ENCODE measurements around the gene IL21R.

Gene IL21R

GRCh38 chr16:27489906-27490305, 87.9 kb downstream of the IL21R start:
- no peak for DNase-seq
- no peak overlapping the region for H3K27ac ChIP-seq (ENCODE audit: low read length)
- H3K9me3 ChIP-seq (replicated peaks; ENCODE audit: insufficient read depth, low read length) = no peaks in the 10 kb centered on the region

GRCh38 chr16:27491894-27492587, 90.1 kb downstream of the IL21R start:
- TF ChIP-seq, protein P1, sequence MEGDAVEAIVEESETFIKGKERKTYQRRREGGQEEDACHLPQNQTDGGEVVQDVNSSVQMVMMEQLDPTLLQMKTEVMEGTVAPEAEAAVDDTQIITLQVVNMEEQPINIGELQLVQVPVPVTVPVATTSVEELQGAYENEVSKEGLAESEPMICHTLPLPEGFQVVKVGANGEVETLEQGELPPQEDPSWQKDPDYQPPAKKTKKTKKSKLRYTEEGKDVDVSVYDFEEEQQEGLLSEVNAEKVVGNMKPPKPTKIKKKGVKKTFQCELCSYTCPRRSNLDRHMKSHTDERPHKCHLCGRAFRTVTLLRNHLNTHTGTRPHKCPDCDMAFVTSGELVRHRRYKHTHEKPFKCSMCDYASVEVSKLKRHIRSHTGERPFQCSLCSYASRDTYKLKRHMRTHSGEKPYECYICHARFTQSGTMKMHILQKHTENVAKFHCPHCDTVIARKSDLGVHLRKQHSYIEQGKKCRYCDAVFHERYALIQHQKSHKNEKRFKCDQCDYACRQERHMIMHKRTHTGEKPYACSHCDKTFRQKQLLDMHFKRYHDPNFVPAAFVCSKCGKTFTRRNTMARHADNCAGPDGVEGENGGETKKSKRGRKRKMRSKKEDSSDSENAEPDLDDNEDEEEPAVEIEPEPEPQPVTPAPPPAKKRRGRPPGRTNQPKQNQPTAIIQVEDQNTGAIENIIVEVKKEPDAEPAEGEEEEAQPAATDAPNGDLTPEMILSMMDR (IDR thresholded peaks at IDR 0.05; ENCODE audit: low read length) = no peak
- TF ChIP-seq EZH2 (optimal IDR thresholded peaks at IDR 0.05; ENCODE audit: low read depth, low read length) (no peak), EZH2phosphoT487 (IDR thresholded peaks at IDR 0.05; ENCODE audit: low read length) (no peak)
- no peak for DNase-seq
- no peaks in the 10 kb centered on the region for H3K36me3 ChIP-seq (replicated peaks; ENCODE audit: insufficient read depth, low read length)

More at GRCh38 chr16:27489906-27490305, 87.9 kb downstream of the IL21R start:
- H2AFZ ChIP-seq (ENCODE audit: low read length) = no peak overlapping the region
- no peak overlapping the region for H3K4me3 ChIP-seq (ENCODE audit: low read length)
- H3K4me1 ChIP-seq (ENCODE audit: low read length) = no peaks in the 10 kb centered on the region
- no peaks in the 10 kb centered on the region for H3K9me2 ChIP-seq (replicated peaks; ENCODE audit: insufficient read depth, low read length)
- no peaks in the 10 kb centered on the region for H3K79me2 ChIP-seq (ENCODE audit: low read length)
- H3K36me3 ChIP-seq (replicated peaks; ENCODE audit: insufficient read depth, low read length) = no peaks in the 10 kb centered on the region
- no peaks in the 10 kb centered on the region for H3K27me3 ChIP-seq (replicated peaks; ENCODE audit: insufficient read depth, low read length)
- TF ChIP-seq EZH2 (optimal IDR thresholded peaks at IDR 0.05; ENCODE audit: low read depth, low read length) (no peak), EZH2phosphoT487 (IDR thresholded peaks at IDR 0.05; ENCODE audit: low read length) (no peak)
- TF ChIP-seq, protein P1 (IDR thresholded peaks at IDR 0.05; ENCODE audit: low read length) = no peak
- no peak overlapping the region for H3K9ac ChIP-seq (ENCODE audit: low read length)
- H4K20me1 ChIP-seq (ENCODE audit: insufficient read depth, low read length) = no peaks in the 10 kb centered on the region
- no peaks in the 10 kb centered on the region for H3F3A ChIP-seq (ENCODE audit: insufficient read depth, low read length)
- no peak overlapping the region for H3K4me2 ChIP-seq (ENCODE audit: low read depth, low read length)

DNA sequence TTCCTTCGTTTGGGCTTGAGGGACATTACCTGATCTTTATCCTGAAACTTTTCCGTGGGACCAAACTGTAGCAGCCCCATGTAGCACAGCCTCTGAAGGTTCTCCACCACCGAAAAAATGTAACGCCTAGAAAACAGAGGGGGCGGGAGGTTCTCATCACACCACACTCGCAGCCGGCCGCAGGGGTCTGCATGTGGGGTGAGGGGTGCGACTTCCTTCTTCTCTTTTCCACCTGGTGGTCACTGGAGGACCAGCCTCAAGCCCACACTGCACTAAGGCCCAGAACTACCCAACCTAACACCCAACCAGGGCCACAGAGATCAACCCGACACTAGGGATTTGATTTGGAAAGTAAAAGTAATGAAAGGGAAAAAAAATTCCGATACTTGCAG, 90.6 kb downstream of the IL21R start:
- TF ChIP-seq EZH2 (optimal IDR thresholded peaks at IDR 0.05; ENCODE audit: low read depth, low read length) (no peak), EZH2phosphoT487 (IDR thresholded peaks at IDR 0.05; ENCODE audit: low read length) (no peak)
- TF ChIP-seq, protein P1 (IDR thresholded peaks at IDR 0.05; ENCODE audit: low read length) = no peak
- no peak overlapping the region for H3K4me3 ChIP-seq (ENCODE audit: low read length)
- H3F3A ChIP-seq (ENCODE audit: insufficient read depth, low read length) = no peaks in the 10 kb centered on the region
- H4K20me1 ChIP-seq (ENCODE audit: insufficient read depth, low read length) = no peaks in the 10 kb centered on the region
- no peaks in the 10 kb centered on the region for H3K79me2 ChIP-seq (ENCODE audit: low read length)
- no peaks in the 10 kb centered on the region for H3K27me3 ChIP-seq (replicated peaks; ENCODE audit: insufficient read depth, low read length)
- H3K9ac ChIP-seq (ENCODE audit: low read length) = no peak overlapping the region
- no peaks in the 10 kb centered on the region for H3K4me1 ChIP-seq (ENCODE audit: low read length)
- H3K36me3 ChIP-seq (replicated peaks; ENCODE audit: insufficient read depth, low read length) = no peaks in the 10 kb centered on the region
- H3K27ac ChIP-seq (ENCODE audit: low read length) = no peak overlapping the region
- no peaks in the 10 kb centered on the region for H3K9me3 ChIP-seq (replicated peaks; ENCODE audit: insufficient read depth, low read length)
- no peaks in the 10 kb centered on the region for H3K9me2 ChIP-seq (replicated peaks; ENCODE audit: insufficient read depth, low read length)
- no peak for DNase-seq
- no peak overlapping the region for H3K4me2 ChIP-seq (ENCODE audit: low read depth, low read length)
- no peak overlapping the region for H2AFZ ChIP-seq (ENCODE audit: low read length)

More at GRCh38 chr16:27491894-27492587, 90.1 kb downstream of the IL21R start:
- Histone ChIP-seq H4K20me1 (ENCODE audit: insufficient read depth, low read length) (no peaks in the 10 kb centered on the region), H3F3A (ENCODE audit: insufficient read depth, low read length) (no peaks in the 10 kb centered on the region), H3K9ac (ENCODE audit: low read length) (no peak overlapping the region), H3K9me3 (replicated peaks; ENCODE audit: insufficient read depth, low read length) (no peaks in the 10 kb centered on the region), H3K4me3 (ENCODE audit: low read length) (no peak overlapping the region), H3K27me3 (replicated peaks; ENCODE audit: insufficient read depth, low read length) (no peaks in the 10 kb centered on the region), H3K4me1 (ENCODE audit: low read length) (no peaks in the 10 kb centered on the region), H3K79me2 (ENCODE audit: low read length) (no peaks in the 10 kb centered on the region), H2AFZ (ENCODE audit: low read length) (no peak overlapping the region), H3K9me2 (replicated peaks; ENCODE audit: insufficient read depth, low read length) (no peaks in the 10 kb centered on the region), H3K27ac (ENCODE audit: low read length) (no peak overlapping the region), H3K4me2 (ENCODE audit: low read depth, low read length) (no peak overlapping the region)

Measured in MM.1S (cell line).